A673 (cell line): ENCODE data around the gene NDC1. TPM values are rescaled to one million over a fixed set of nuclear protein-coding genes. Genes with fewer than 3 reads are reported as not detected.

Experiments used
- BruUV-seq: library from RNA; stranded (reverse); fragments of 400-500 nt; replicated peaks from 2 replicates; lab custom pipeline; 2021; lab: Mats Ljungman, UMichigan
- CTCF ChIA-PET: fragments of 300-600 bp; sonication (Branson Sonifier 250); formaldehyde crosslinking; loops from one replicate; lab custom pipeline; 2022; ENCODE audit warnings: antibody characterized with exemption; lab: Charles Lee
- POLR2A ChIA-PET: fragments of 300-600 bp; sonication (Branson Sonifier 250); formaldehyde crosslinking; loops from one replicate; lab custom pipeline; 2022; ENCODE audit warnings: antibody characterized with exemption; ENCODE audit not compliant: low non-redundant PET; lab: Charles Lee
- DNase-seq: peaks from one replicate; pipeline ENCODE4 v3.0.0-alpha.2; 2015; ENCODE audit warnings: low spot score
- H3K27ac ChIP-seq: fragments of 200-600 bp; sonication (generic); 2 replicates; pipeline ENCODE4 v1.5.1; 2016; ENCODE audit warnings: mixed run types, low read depth, mild to moderate bottlenecking, mixed read lengths, antibody characterized with exemption, low read length; ENCODE audit not compliant: poor library complexity, severe bottlenecking
- H3K27me3 ChIP-seq: fragments of 200-600 bp; sonication (generic); replicated peaks from 2 replicates; pipeline ENCODE4 v1.6.1; 2017; ENCODE audit warnings: mixed run types, low read depth, mild to moderate bottlenecking, mixed read lengths, antibody characterized with exemption, low read length; ENCODE audit not compliant: insufficient read depth, poor library complexity
- H3K36me3 ChIP-seq: fragments of 200-600 bp; sonication (generic); 2 replicates; pipeline ENCODE4 v1.6.1; 2016; ENCODE audit warnings: mixed run types, mild to moderate bottlenecking, mixed read lengths, antibody characterized with exemption, low read length; ENCODE audit not compliant: insufficient read depth, poor library complexity, severe bottlenecking
- H3K4me1 ChIP-seq: fragments of 200-600 bp; sonication (generic); 2 replicates; pipeline ENCODE4 v1.6.1; 2017; ENCODE audit warnings: mixed run types, mild to moderate bottlenecking, mixed read lengths, antibody characterized with exemption, low read length; ENCODE audit not compliant: insufficient read depth, poor library complexity, severe bottlenecking
- H3K4me3 ChIP-seq: fragments of 200-600 bp; sonication (generic); 2 replicates; pipeline ENCODE4 v1.5.1; 2016; ENCODE audit warnings: low read depth, mixed run types, mild to moderate bottlenecking, mixed read lengths, low read length; ENCODE audit not compliant: poor library complexity, severe bottlenecking
- H3K9me3 ChIP-seq: fragments of 200-600 bp; sonication (generic); 2 replicates; pipeline ENCODE4 v1.6.1; 2016; ENCODE audit warnings: mixed run types, low read depth, mild to moderate bottlenecking, mixed read lengths, antibody characterized with exemption, low read length; ENCODE audit not compliant: poor library complexity, severe bottlenecking
- CTCF ChIP-seq: fragments of 300-800, 200-600 bp; sonication (generic); conservative IDR thresholded peaks from 2 replicates; pipeline ENCODE4 v1.5.1; 2017; ENCODE audit warnings: low read depth, mild to moderate bottlenecking, antibody characterized with exemption, low read length, moderate library complexity, mixed read lengths
- EZH2 ChIP-seq: fragments of 200-600 bp; sonication (generic); IDR thresholded peaks from 2 replicates; pipeline ENCODE4 v1.6.1; 2017; ENCODE audit warnings: borderline replicate concordance, low read depth, mild to moderate bottlenecking, mixed read lengths, antibody characterized with exemption, low read length; ENCODE audit not compliant: poor library complexity, severe bottlenecking
- intact Hi-C: fragments of 100-400 bp; cut with micrococcal nuclease; formaldehyde crosslinking; loops from one replicate; pipeline ENCODE4 v1.10.0; 2022; ENCODE audit not compliant: unreplicated experiment
- total RNA-seq: library from RNA; stranded (reverse); gene quantifications from 2 replicates; pipeline ENCODE4 v1.2.3, GENCODE V29; 2021

Gene NDC1
- total RNA-seq, 1 experiment from 2014 or later = 26.6 TPM

DNA sequence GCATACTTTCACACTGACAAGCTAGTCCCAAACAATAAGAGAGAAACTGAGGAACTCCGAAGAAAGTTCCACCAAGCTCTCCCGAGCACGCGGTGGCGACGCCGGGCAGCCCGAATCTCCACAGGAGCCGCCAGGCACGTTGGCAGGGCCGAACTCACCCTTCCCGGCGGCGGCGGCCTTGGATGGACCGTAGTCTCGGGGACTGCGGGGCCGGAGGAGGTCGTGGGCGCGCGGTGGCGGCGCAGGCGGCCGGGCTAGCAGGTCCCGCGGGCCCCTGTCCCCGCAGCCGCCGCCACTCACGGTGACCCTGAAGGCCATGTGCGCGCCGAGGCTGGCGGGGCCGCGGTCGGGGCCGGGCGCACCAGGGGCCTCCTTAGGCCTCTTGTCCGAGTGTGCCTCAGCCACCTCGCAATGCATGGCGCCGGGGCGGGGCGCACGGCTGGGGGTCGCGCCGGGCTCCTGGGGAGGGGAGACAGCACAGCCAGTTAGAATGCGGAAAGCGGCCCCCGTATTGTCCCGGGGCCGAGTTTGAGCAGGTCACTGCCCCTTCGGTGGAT, 100.4 kb downstream of the NDC1 start:
- H3K4me1 ChIP-seq = peaks cover 6% of the 10 kb centered on the region
- BruUV-seq = no TSS peak
- peaks cover 36% of the 10 kb centered on the region for H3K27me3 ChIP-seq
- TF ChIP-seq CTCF (no peak), EZH2 (peak; percentile 66)
- intact Hi-C loops = no loop called here
- H3K27ac ChIP-seq = no peak overlapping the region
- no peaks in the 10 kb centered on the region for H3K36me3 ChIP-seq
- H3K4me3 ChIP-seq = peak overlapping the region; percentile 40
- H3K9me3 ChIP-seq = no peaks in the 10 kb centered on the region
- CTCF ChIA-PET = no interaction called here
- DNase-seq = no peak
- POLR2A ChIA-PET = no interaction called here

DNA sequence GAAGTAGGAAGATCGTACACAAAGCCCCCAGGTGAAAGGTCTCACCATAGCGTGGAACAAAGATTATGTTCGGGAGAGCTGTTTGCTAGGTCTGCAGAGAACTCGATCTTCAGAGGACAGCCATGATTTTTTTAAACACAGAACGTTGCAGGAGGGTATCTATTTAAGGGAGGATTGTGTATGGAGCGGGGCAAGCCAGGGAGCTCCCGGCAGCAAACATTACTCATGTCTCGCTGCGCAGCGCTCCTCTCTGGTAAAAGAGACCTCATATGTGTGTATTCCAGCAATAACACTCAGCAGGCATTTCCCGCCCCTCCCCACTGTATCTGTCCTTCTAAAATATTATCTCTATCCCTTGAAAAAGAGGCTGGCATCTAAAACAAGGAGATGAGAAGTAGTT, 101.8 kb downstream of the NDC1 start:
- TF ChIP-seq EZH2 (no peak), CTCF (no peak)
- Histone ChIP-seq H3K4me1 (peaks cover 6% of the 10 kb centered on the region), H3K4me3 (no peak overlapping the region), H3K27ac (no peak overlapping the region), H3K36me3 (no peaks in the 10 kb centered on the region), H3K27me3 (peaks cover 36% of the 10 kb centered on the region), H3K9me3 (no peaks in the 10 kb centered on the region)
- intact Hi-C loops = no loop called here
- no peak for DNase-seq
- ChIA-PET POLR2A (no interaction called here), CTCF (no interaction called here)
- BruUV-seq = no TSS peak

DNA sequence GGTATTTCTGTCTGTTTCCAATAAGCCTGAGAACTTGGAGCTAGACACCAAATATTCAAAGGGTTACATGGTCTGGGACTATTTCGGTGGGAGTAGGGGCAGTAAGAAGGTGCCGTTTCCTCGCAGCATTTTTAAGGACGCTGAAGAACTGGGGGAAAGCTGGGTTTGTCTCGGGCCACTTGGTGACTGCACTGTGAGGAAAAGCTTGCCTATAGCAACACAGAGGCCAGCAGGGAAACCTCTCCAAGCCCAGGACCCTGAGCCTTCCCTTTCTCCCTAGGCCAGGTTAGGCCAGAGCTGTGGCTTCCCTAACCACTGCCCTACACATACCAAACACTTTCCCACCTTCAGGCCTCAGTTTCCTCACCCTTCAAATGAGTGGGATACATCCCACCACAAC, 102.4 kb downstream of the NDC1 start:
- Histone ChIP-seq H3K27me3 (peaks cover 36% of the 10 kb centered on the region), H3K4me3 (no peak overlapping the region), H3K9me3 (no peaks in the 10 kb centered on the region), H3K36me3 (no peaks in the 10 kb centered on the region), H3K4me1 (peaks cover 6% of the 10 kb centered on the region), H3K27ac (no peak overlapping the region)
- BruUV-seq = no TSS peak
- ChIA-PET POLR2A (no interaction called here), CTCF (no interaction called here)
- TF ChIP-seq CTCF = no peak
- TF ChIP-seq EZH2 = no peak
- no peak for DNase-seq
- intact Hi-C loops = no loop called here
